HL-60 (cell line): ENCODE results near the gene ZP3.
A peak's percentile ranks its signal among the peaks of the same experiment; 100 is the strongest.
"Not testable (repeated sequence)": the region's sequence is repeated elsewhere in the genome, so short reads cannot be mapped to it uniquely, and the experiment has no call there.

ENCODE experiments used
- DNase-seq, 2 experiments: peaks; one replicate each; pipeline ENCODE4 v3.0.0-alpha.2; 2010 to 2020; ENCODE audit warnings: low read depth in 1 of 2, low spot score in 1 of 2
- H3K27ac ChIP-seq: fragments of 250-450 bp; sonication (Bioruptor Pico); replicated peaks from 2 replicates; pipeline ENCODE4 v1.5.1; 2020; ENCODE audit warnings: mild to moderate bottlenecking, moderate library complexity
- H3K27me3 ChIP-seq: fragments of 250-450 bp; sonication (Bioruptor Pico); 2 replicates; pipeline ENCODE4 v1.5.1; 2021; ENCODE audit warnings: mild to moderate bottlenecking, moderate library complexity; ENCODE audit not compliant: insufficient read depth, poor library complexity, severe bottlenecking
- H3K4me3 ChIP-seq: replicated peaks from 2 replicates; pipeline ENCODE4 v1.5.1; 2011; ENCODE audit warnings: mild to moderate bottlenecking, control low read depth, low read length; ENCODE audit not compliant: insufficient read depth
- GABPA ChIP-seq: IDR thresholded peaks from 2 replicates; pipeline ENCODE4 v1.6.1; 2012; ENCODE audit warnings: low read depth
- POLR2AphosphoS5 ChIP-seq: IDR thresholded peaks from 2 replicates; pipeline ENCODE4 v1.6.1; 2012; ENCODE audit warnings: low read depth
- SPI1 ChIP-seq: IDR thresholded peaks from 2 replicates; pipeline ENCODE4 v1.6.1; 2012; ENCODE audit warnings: low read depth, mild to moderate bottlenecking, borderline replicate concordance
- TF ChIP-seq, protein P1 (sequence below): IDR thresholded peaks from 2 replicates; pipeline ENCODE4 v1.6.1; 2012; ENCODE audit warnings: low read depth; ENCODE audit not compliant: insufficient replicate concordance
- TF ChIP-seq, protein P2 (sequence below): IDR thresholded peaks from one replicate; pipeline ENCODE4 v1.5.1; 2011; ENCODE audit warnings: low read length, control low read depth, inconsistent platforms; ENCODE audit not compliant: insufficient read depth

ZP3 gene

DNA sequence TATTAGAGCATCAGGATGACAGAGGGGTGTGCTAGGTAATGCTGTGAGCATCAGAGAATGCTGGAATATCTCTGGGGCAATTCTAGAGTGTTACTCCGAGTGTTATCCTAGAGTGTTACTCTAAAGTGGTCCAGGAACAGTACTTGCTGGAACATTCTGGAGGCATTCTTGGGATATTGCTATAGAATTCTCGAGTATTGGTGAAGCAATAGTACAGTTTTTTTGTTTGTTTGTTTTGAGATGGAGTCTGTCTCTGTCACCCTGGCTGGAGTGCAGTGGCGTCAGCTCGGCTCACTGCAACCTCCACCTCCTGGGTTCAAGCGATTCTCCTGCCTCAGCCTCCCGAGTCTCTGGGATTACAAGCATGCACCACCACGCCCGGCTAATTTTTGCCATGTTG lies 27.9 kb upstream of the ZP3 start:
- TF ChIP-seq GABPA, result no peak
- TF ChIP-seq, protein P1, sequence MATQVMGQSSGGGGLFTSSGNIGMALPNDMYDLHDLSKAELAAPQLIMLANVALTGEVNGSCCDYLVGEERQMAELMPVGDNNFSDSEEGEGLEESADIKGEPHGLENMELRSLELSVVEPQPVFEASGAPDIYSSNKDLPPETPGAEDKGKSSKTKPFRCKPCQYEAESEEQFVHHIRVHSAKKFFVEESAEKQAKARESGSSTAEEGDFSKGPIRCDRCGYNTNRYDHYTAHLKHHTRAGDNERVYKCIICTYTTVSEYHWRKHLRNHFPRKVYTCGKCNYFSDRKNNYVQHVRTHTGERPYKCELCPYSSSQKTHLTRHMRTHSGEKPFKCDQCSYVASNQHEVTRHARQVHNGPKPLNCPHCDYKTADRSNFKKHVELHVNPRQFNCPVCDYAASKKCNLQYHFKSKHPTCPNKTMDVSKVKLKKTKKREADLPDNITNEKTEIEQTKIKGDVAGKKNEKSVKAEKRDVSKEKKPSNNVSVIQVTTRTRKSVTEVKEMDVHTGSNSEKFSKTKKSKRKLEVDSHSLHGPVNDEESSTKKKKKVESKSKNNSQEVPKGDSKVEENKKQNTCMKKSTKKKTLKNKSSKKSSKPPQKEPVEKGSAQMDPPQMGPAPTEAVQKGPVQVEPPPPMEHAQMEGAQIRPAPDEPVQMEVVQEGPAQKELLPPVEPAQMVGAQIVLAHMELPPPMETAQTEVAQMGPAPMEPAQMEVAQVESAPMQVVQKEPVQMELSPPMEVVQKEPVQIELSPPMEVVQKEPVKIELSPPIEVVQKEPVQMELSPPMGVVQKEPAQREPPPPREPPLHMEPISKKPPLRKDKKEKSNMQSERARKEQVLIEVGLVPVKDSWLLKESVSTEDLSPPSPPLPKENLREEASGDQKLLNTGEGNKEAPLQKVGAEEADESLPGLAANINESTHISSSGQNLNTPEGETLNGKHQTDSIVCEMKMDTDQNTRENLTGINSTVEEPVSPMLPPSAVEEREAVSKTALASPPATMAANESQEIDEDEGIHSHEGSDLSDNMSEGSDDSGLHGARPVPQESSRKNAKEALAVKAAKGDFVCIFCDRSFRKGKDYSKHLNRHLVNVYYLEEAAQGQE, result no peak
- TF ChIP-seq SPI1, result no peak
- TF ChIP-seq, protein P2, sequence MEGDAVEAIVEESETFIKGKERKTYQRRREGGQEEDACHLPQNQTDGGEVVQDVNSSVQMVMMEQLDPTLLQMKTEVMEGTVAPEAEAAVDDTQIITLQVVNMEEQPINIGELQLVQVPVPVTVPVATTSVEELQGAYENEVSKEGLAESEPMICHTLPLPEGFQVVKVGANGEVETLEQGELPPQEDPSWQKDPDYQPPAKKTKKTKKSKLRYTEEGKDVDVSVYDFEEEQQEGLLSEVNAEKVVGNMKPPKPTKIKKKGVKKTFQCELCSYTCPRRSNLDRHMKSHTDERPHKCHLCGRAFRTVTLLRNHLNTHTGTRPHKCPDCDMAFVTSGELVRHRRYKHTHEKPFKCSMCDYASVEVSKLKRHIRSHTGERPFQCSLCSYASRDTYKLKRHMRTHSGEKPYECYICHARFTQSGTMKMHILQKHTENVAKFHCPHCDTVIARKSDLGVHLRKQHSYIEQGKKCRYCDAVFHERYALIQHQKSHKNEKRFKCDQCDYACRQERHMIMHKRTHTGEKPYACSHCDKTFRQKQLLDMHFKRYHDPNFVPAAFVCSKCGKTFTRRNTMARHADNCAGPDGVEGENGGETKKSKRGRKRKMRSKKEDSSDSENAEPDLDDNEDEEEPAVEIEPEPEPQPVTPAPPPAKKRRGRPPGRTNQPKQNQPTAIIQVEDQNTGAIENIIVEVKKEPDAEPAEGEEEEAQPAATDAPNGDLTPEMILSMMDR, result no peak
- no peak for TF ChIP-seq POLR2AphosphoS5
- no peak for DNase-seq
- Histone ChIP-seq H3K27ac (no peak overlapping the region), H3K27me3 (no peaks in the 10 kb centered on the region), H3K4me3 (peak overlapping the region; percentile 66; the same call in 1 of the 2 replicates)

DNA sequence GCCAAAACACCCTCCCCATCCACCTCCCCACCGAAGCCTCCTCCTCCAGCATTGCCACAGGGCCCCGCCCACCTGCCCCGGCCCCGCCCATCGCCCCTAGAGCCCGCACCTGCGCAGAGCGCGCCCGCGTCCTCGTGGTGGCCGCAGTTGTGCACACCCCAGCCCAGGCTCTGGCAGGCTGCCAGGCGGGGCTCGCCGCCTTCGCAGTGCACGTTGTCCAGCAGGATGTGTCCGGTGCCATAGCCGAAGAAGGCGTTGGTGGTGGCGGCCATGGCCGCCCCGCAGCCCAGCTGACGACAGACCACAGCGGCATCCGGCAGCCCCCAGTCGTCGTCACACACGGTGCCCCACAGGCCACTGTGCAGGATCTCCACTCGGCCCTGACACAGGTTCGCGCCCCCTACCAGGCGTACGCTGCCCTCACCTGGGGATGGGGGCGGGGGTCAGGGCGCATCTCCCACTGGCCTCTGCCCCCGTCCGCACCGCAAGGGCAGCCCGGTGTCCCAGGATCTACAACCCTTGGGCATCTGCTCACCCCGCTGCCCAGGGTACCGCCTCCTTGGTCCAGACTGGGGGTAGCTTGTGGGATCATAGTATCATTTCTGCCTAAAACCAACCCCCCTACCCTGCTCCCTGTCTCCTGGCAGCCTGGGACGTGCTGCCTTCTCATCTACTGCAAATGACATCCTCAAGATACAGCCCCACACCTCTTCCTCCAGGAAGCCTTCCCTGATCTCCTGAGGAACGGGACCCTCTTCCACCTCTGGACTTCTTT lies 27.2 kb upstream of the ZP3 start:
- TF ChIP-seq, protein P2, result no peak
- TF ChIP-seq GABPA, result no peak
- no peak for TF ChIP-seq SPI1
- peak; percentile 78 for TF ChIP-seq POLR2AphosphoS5
- TF ChIP-seq, protein P1, result no peak
- peak overlapping the region; percentile 12; the same call in 1 of the 2 replicates for H3K27ac ChIP-seq

DNA sequence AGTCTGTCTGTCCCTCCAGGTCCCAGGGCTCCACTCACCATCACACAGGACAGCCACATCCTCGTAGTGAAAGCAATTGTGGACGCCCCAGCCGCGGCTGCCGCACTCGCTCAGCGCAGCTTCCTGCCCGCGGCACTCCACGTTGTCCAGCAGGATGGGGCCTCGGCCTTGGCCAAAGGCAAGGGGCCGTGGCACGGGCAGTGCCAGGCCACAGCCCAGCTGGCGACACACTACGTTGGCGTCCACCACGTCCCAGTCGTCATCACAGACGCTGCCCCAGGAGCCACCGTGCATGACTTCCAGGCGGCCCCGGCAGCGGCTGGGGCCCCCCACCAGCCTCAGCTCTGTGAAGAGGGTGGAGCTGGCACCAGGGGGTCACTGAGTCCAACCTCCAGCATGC lies 24.5 kb upstream of the ZP3 start:
- no peak for DNase-seq
- Histone ChIP-seq H3K27me3 (no peaks in the 10 kb centered on the region), H3K27ac (no peak overlapping the region), H3K4me3 (no peak overlapping the region)
- TF ChIP-seq GABPA (no peak), SPI1 (no peak), POLR2AphosphoS5 (no peak)
- TF ChIP-seq, protein P1, result no peak
- TF ChIP-seq, protein P2, result no peak

More for the DNA sequence above, 27.2 kb upstream of the ZP3 start:
- H3K27me3 ChIP-seq, result no peaks in the 10 kb centered on the region
- peak; percentile 71 to 87 for DNase-seq
- H3K4me3 ChIP-seq, result peak overlapping the region; percentile 66

DNA sequence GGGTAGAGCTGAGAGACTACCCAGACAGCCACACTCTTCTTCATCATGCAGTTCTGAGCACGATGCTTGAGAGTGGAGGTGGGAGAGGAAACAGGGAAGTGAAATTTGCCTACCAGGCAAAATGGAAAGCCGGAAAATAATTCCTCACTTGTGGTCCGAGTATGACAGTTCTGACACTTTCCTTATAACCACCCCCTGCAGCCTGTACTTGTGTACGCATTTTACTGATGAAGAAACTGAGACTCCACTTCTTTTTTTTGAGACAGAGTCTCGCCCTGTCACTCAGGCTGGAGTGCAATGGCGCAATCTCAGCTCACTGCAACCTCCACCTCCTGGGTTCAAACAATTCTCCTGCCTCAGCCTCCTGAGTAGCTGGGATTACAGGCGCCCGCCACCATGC lies 21.7 kb upstream of the ZP3 start:
- peak in 1 of 2 experiments; percentile 24 for DNase-seq
- H3K4me3 ChIP-seq, H3K27me3 ChIP-seq, H3K27ac ChIP-seq: not testable (repeated sequence)
